Right forelimb (tissue), 1 donor: Measurements from ENCODE around the gene PAIP2B.
A peak's percentile ranks its signal among the peaks of the same experiment; 100 is the strongest.
"Not testable (repeated sequence)": the region's sequence is repeated elsewhere in the genome, so short reads cannot be mapped to it uniquely, and the experiment has no call there.

ENCODE experiments used
- DNase-seq: peaks from one replicate; pipeline ENCODE4 v3.0.0-alpha.2; 2018

The PAIP2B gene, protein sequence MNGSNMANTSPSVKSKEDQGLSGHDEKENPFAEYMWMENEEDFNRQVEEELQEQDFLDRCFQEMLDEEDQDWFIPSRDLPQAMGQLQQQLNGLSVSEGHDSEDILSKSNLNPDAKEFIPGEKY

DNA sequence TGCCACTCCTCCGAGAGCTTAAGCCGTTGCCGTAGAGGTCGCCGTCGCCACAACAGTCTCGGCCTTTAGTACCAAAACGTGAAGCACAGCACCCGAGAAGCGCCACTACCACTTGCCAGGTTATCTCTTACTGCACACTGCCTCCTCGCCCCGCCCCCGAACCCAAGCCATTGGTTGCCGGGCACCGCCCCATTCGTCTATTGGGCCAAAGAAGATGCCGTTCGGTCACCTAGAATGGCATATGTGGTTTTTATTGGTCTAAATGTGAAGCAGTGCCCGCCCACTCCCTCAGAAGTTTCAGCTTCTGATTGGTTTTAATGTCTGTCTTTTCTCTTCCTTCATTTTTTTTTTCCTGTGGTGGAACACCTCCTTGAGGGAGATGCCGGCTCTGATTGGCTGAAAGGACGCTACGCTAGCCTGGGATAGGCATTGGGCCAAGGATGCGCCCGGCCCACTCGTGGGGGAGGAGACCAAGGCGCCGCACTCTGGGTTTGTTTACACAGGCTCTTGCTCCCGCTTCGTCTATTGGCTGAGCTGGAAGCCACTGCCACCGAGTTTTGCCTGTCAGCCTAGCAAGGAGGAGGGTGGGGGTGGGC, at the start of gene PAIP2B:
Gene PAIP2B (minus strand): TSS at position 139 of the 596 bp plus-strand sequence. CDS start 24,514 bp downstream, outside the sequence.
- DNase-seq, result peak; percentile 99

DNA sequence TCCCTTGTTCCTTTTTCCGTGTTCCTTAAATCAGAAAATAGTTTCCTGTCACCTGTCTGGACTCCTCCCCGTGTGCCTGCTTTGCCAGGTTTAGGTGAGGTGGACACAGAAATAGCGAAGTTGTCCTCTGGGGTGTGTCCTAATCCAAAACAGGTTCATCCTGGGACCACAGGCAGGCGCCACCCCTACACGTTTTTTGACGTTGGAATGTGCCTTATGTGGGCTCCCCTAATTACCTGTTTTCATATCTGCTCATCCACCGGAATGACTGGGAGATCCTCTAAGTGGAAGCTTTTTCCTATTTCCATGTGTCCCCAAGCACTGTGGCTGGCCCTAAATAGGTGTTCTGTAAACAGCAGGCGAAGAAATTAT, 49.0 kb upstream of the PAIP2B start:
- DNase-seq, result no peak

DNA sequence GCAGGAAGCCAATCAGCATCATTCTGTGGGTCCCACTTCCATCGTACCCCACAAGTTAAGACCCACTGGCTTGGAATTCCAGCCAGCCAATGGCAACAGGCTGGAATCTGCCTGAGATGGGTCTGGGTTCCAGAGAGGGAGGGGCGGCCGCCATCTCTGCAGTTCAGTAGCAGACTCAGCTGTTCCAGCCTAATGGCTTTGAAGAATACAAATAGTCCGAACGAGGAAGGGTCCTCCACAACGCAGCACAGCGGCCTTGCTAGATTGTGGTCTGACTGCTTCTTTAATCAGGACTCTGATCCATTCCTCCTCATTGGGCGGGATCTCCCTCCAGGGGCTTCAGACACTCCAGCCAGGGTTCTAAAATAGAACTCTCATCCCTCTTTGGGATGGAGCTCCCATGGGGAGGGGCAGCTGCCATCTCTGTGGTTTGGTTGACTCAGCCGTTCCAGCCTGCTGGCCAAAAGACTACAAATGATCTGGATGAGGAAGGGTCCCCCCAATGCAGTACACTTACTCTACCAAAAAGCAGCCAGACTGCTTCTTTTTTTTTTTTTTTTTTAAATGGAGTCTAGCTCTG, 42.7 kb upstream of the PAIP2B start:
- no peak for DNase-seq

DNA sequence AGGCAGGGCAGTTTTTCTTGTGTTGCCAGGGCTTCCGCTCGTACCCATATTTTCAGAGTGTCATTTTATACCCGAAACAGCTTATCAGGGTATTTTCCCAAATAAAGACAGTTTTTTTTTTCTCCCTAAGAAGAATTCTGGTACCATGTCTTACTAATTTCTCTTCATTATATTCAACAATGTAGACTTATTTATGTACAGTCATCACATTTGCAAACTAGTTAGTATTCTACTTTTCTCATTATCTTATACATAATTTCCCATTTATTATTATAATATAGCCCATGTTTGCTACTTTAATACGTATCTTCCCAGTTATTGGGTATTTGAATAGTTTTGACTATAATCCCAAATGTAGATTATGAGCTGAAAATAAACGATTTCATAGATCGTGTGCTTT, 36.5 kb upstream of the PAIP2B start:
- no peak for DNase-seq

DNA sequence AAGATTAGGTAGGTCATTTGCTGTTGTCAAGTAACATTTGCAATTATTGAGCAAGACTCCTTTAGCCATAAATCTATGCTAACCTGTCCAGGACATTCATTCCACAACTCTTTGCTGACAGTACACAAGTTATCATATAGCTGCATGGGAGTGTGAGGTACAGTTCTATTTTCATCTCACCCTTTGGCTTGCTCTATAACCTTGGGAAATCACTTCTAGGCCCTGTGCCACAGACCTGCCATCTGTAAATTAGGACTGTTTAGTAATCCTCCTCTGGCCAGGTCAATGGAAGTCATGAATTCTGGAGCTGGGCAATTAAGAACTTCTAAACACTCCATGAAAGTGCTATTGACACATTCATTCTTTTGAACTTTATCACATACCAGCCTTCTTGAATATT, 34.6 kb upstream of the PAIP2B start:
- DNase-seq, result no peak

DNA sequence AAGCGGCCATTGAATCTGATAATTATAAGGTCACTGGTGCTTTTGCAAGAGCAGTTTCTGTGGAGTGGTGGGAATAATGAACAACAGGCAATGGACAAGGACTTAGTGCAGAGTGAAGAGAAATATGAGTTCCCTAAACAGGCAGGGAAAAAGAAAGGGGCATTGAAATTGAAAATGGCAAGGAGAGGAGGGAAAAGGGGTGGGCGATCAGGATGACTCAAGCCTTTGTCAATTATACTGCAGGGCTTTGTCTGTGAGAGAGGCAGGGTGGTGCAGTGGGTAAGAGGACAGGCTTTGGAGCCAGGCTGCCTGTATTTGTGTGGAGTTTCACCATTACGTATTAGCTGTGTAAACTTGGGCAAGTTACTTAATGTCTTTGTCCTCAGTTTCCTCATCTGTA, 29.5 kb upstream of the PAIP2B start:
- DNase-seq, result no peak

DNA sequence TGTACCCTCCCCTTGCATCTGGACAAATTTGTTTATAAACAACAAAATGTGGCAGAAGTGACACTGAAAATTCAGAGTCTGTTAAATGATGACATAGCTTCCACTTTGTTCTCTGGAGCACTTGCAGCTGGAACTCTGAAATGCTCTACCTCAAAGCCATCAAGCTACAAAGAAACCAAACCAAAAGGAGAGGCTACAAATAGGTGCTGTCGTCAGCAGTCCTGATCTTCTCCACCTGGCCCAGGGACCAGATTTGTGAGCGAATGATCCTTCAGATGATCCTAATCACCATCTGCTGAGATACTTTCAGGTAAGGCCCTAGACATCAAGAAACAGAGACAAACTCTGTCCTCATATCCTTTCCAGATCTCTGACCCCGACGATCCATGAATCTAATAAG, 27.9 kb upstream of the PAIP2B start:
- no peak for DNase-seq

DNA sequence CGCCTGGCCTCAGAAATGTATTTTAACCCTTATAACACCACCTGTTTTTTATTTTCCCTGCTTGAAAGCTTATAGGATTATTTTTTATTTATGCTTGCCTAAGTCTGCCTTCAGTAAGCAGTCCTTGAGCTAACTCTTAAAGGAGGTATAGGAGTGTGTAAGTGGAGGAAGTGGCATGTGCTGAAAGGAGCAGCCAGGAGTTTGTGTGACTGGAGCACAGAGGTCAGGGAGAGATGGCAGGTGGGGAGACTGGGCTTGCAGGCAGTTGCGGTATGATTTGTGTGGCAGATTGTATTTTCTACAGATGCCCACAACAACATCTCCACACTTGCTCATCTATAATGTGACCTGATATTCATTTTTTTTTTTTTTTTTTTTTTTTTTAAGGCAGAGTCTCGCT, 27.2 kb upstream of the PAIP2B start:
- no peak for DNase-seq

DNA sequence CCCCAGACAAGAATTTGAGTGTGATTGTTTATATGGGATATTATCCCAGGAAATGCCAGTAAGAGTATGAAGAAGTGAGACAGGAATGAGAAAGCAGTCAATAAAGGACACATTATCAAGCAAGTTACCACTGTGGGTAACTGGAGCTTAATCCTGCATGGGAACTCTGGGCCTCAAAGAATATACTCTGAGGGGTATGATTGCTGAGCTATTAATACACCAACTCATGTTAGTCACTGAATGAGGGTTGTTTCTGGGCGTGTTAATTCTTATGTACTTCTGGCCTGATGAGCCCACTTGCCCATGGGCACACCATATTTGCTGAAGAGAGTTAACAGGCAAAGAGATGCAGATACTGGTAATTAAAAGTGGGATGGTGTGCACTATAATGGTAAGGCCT, 26.6 kb upstream of the PAIP2B start:
- DNase-seq, result no peak

DNA sequence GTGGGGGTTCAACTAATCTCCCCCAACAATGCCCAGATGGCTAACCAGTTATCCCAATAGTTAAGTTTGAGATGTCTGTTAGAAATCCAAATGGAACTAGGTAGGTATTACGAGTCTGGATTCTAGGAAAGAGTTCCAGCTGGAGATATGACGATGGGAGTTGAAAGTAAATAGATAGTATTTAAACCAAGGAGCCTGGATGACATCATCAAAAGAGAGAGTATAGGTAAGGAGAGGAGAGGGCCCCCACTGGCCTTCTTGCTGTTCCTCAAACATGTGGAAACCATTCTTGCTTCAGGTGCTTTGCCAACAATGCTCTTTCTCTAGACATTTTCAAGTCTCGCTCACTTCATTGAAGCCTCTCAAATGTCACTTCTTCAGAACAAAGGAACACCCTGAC, 26.0 kb upstream of the PAIP2B start:
- no peak for DNase-seq

DNA sequence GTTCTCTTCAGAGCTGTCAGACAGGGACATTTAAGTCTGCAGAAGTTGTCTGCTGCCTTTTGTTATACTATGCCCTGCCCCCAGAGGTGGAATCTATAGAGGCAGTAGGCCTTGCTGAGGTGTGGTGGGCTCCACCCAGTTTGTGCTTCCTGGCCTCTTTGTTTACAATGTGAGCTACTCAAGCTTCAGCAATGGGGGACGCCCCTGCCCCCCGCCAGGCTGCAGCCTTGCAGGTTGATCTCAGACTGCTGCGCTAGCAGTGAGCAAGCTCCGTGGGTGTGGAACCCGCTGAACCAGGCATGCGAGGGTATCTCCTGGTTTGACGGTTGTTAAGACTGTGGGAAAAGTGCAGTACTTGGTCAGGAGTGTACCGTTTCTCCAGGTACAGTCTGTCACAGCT, 24.0 kb upstream of the PAIP2B start:
- no peak for DNase-seq

DNA sequence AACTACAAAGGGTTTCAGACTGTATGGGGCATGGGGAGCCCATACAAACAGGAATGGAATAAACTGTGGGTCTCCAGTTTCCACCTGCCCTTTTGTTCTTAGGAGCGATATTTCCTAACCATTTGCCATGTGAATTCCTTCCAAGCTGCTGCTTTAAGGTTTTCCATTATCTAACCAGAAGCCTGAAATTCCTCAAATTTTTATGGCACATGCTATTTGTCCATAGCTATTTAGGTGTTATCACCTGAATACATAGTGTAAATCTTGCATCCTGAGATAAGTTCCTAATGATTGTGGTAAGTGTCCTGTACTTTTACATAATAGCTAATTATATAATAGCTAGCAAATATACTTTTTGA, 17.4 kb upstream of the PAIP2B start:
- no peak for DNase-seq

DNA sequence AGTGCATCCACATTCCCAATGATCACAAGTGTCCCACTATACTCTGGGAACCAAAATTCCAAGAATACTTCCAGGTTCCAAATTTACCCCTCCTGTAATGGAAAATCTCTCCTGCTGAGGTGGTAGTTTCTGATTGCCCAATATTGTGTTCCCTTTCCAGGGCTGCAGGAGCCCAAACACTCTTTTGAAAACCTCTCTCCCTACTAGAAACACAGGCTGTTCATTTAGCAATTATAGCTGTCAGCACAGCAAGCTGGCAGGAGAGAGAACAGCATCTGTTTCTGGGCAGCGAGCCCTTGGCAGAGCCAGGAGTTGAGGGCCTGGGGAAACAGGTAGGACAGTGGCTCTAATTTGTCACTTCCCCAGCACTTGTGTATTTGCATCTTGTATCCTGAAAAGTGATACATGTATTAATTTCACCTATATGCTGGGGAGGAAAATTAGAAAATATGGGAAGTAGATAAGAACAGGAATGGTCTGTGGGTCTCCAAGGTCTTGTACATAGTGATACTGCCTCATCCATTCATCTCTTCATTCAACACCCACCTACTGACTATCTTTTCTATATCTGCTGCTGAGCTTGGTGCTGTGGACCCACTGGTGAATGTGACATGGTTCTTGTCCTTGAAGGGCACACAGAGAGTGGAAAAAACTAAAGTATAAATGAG, 16.9 kb upstream of the PAIP2B start:
- no peak for DNase-seq

DNA sequence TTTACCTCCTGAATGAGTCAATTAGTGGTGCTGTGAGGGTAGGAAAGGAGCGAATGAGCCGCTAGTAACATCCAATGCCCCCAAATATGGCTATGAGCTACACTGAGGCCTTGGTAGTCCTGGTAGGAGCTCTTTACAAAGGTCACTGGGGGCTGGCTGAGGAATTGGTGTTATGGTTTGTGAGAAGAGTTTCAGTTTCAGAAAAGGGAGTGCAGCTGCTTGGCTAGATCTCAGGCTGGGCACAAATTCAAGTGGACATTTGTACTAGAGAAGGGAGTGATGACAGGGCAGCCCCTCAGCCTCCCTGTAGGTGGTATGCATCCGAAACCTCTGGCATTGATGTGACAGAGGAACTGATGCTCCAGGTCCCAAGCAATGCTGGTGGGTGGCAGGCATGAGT, 13.9 kb upstream of the PAIP2B start:
- DNase-seq, result no peak

DNA sequence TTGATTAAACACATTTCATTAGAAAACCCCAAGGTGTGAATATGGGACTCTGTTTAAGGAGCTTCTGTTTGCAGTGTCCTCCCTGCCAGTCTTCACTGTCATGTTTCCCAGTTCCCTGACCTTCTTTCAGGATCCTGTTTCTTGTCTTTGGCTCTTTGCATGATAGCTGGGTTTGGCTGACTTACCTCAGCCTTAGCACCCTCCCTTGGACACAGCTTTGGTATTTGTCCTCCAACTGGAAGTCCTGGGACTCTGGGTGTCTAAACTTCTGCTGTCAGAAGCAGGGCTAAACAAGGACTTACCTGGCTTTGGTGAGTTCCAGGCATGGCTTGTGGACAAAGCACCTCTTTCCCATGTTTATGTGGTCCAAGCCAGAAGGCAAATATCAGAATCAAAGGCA, 11.2 kb upstream of the PAIP2B start:
- DNase-seq, result no peak

DNA sequence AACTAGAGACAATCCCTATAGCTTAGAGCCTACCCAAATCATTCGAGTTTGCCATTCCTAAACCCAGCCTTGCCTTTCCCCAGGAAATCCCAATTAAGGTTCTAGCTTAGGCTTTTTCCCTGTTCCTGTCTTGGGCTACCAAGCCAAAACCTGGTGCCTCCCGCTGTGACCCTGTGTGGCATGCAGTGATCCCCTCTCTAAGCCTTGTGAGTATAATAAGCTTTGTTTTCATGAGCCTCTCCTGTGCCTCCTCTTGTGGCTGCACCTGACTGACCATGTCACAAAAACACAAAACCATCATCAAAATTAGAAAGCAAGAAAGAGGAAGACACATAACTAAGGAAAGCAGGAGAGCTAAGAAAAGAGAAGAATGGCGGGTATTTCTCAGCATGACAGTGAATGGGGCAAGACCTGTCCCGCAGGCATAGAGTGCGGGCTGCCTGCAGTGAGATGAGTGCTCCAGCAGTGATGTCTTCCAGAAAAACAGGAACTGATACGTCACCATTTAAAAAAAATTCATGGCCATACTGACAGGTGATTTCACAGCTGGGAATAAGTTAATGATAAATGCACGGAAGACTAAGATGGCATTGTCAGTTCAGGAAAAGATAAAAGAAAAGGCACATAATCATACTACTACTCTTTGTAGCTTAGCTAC, 9.2 kb upstream of the PAIP2B start:
- no peak for DNase-seq

DNA sequence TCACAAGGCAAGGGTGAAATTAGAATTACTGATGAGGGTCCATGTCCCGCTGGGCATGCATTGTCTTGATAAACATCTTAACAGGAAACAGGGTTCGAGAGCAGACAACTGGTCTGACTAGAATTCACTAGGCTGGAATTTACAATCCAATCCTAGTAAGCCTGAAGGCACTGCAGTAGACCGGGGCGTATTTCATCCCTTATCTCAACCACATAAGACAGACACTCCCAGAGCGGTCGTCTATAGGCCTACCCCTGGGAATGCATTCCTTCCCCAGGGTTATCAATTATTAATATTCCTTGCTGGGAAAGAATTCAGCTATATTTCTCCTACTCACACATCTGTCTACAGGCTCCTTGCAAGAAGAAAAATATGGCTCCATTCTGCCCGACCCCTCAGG, 6.2 kb upstream of the PAIP2B start:
- DNase-seq, result not testable (repeated sequence)

DNA sequence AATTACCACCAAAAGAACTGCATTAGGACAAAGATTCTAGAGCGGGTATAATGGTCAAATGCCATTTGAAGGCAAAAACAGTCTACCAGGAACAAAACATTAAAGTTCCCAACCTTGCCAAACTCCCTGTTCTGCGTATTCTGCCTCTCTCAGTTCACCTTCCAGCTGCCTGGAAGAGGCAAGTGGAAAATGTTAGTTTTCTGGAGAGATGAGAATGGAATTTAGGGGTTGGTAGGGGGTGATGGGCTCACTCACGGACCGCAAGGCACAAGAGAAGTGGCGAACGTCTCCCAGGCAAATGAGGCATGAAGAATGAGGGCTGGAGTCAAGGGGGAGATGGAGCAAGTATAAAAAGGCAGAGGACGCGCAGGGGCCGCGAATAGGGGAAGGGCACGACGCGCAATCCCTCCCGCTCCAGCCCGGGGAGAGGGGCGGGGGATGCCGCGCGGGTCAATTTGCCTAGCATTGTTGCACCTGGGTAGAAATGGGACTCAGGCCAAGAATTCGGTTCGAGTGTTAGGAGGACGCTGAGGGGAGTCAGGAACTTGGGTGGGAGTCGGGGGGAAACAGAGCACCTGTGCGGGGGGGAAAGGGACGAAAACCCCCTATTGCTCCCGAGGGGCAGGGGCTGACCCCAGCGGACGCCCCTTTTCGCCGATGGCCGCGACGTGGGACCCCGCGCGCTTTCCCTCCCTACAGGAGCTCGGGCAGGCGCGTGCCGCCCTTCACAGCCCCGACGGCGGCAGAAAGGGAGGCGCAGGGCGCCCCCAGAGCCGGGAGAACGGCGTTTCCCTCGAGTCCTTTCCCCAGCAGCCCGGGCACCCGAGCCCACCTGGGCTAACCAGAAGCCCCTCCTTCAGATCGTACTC, 573 bp downstream of the PAIP2B start:
- DNase-seq, result peak; percentile 49

DNA sequence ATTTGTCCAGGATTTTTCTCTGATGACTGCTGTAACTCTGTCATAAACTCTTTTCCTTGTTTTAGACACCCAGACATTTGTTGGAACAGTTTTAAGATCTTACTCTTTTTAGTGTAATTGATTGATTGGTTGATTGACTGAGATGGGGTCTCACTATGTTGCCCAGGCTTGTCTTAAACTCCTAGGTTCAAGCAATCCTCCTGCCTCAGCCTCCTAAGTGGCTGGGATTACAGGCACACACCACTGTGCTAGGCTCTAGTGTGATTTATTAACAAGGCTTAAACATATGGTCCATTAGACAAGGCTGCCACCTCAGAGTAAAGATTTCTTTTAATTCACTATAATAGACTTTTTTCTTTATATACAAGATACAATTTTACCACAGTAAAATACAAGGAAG, 2.0 kb downstream of the PAIP2B start:
- DNase-seq, result no peak

DNA sequence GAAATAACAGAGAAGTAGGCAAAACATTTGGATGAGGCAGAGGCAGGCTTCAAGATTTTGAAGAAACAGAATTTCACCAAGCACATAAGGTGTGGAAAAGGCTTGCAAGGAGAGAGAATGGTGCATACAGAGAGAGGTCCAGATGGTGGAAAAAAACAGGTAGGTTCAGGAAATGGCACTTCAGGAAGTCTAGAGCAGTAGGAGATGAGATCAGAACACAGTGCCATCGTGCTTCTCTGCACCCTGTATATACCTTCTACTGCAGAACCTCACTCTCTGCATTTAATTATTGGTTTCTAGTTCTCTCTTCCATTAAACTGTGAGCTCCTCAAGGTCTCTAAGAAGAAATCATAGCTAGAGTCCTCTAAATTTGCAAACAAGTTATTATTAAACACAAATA, 2.4 kb downstream of the PAIP2B start:
- DNase-seq, result no peak

DNA sequence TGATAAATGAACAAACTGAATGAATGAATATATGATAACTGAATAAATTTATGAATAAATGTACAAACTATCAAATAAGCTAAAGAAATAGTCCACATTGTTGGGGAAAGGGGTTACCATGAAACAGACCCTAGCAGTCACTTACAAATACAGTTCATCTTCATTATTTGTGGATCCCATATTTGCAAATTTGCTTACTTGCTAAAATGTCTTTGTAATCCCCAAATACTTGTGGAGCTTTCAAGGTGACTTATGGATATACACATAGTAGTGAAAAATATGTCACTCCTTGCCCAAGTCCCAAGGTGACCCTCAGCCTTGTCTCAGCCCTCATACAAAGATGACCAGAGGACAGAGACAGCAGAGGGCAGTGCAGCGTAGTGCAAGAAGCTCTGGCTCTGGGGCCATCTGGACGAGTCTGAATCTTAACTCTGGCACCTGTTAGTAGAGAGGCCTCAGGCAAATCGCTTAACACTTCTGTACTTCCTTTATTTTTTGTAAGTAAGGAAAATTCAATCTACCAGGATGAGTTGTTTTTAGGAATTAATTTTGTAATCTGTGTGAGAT, 3.1 kb downstream of the PAIP2B start:
- DNase-seq, result peak; percentile 47

DNA sequence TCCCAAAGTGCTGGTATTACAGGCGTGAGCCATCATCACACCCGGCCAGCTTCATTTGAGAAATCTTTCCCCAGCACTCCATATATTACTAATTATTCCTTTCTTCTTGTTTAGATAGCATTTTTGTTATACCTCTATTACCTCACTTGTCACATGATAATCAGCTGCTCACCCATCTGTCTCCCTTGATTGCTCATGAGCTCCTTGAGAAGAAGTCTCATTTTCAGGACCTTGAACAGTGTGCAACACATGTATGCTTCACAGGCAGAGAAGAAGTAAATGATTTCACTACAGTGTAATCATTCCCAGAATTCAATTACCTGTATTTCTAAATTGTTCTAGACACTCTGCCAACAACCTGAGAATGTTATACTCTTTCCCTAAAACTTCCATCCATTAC, 6.2 kb downstream of the PAIP2B start:
- DNase-seq, result no peak

DNA sequence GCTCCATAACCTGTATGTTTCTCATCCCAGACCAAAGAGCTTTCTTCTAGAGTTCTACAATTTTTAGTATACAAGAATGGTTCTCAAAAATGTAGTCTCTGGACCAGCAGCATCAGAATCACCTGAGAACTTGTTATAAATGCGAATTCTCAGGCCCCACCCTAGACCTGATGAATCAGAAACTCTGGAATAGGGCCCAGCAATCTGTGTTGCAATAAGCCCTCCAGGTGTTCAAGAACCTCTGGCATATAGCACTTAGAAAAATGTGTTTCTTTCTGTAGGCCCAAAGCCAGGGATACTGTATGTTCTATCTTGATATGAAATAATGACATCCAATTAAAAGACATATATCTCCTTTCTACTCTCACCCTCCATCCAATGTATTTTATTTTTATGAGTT, 10.4 kb downstream of the PAIP2B start:
- DNase-seq, result no peak
